Skeletal muscle cell (primary cell): ENCODE results near the gene MDM4.

Experiments
- DNase-seq: peaks from one replicate; pipeline ENCODE4 v3.0.0-alpha.2; 2010; ENCODE audit warnings: low read depth
- H3K4me3 ChIP-seq: 2 replicates; pipeline ENCODE4 v1.5.1; 2011; ENCODE audit warnings: low read depth, mild to moderate bottlenecking, control low read depth, low read length, moderate library complexity

MDM4 gene

GRCh38 chr1:204592246-204592948, 76.2 kb downstream of the MDM4 start:
- no peak overlapping the region for H3K4me3 ChIP-seq
- DNase-seq, result no peak

DNA sequence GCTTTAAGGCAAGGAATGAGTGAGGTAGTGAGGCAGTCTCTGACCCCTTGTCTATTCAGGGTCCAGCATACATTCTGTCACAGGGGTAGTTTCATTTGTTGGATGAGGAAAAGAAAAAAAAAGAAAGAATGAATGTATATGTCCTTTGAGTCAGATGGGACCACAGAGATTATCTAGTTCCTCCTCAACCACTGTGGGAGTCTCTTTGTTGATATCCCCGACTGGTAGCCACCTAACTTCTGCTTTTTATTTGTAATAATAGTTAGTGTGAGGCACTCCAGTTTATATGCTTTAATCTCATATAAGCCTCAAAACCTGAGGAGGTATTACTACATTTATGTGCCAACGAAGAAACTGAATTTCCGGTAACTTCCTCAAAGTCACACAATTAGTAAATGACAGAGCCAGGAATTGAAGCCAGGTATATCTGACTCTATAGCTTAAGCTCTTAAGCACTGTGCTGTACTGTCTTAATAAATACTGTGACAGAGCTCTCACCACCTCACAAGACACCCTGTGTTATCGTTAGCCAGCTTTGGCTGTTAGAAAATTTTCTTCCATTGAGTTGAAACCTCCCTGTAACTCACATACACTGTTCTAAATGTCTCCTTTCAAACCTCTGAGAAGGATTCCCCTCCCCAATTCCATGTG, 82.2 kb downstream of the MDM4 start:
- DNase-seq, result no peak

GRCh38 chr1:204599098-204599497, 82.9 kb downstream of the MDM4 start:
- DNase-seq, result no peak
- no peak overlapping the region for H3K4me3 ChIP-seq

More for the DNA sequence above, 82.2 kb downstream of the MDM4 start:
- H3K4me3 ChIP-seq, result no peak overlapping the region

DNA sequence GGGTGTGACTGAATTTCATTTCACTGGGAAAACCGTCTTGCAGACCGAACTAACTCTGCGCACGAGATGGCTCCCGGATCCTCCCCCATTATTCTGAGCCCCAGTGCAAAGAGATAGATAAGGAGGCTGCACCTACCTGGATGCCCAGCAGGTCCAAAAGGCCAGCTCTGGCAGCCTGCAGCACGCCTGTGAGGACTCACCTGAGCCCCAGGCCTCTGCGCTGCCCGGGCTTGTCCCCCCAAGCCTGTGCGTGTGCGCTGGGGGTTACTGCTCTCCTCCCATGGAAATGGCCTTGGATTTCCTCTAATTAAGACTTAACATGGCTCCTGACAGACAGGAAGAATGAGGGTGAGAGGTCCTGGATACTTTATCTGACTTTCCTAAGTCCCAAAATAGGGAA, 83.4 kb downstream of the MDM4 start:
- no peak overlapping the region for H3K4me3 ChIP-seq

DNA sequence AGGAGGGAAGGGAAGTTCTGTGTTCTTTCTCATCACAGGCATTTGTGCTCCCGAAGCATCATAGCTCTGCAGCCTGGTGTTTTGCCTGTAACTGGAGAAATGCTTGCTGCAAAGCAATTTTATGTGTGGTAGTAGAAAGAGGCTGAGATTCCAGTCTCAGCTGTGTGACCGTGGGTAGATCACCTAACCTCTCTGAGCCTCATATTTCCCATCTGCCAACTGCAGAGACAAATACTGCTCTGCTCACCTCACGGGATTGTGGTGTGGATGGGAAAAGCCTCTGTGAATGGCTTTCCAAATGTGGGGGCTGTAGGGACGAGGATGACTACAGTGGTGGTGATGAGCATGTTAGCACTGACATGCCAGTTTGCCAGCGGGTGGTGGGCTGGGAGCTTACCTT, 84.0 kb downstream of the MDM4 start:
- DNase-seq, result no peak
- no peak overlapping the region for H3K4me3 ChIP-seq

More for the DNA sequence above, 83.4 kb downstream of the MDM4 start:
- no peak for DNase-seq

- DNase-seq, result no peak
Measured at GRCh38 chr1:204600968-204601367, 84.8 kb downstream of the MDM4 start.

GRCh38 chr1:204602111-204602579, 85.9 kb downstream of the MDM4 start:
- no peak for DNase-seq
- H3K4me3 ChIP-seq, result no peak overlapping the region

More at GRCh38 chr1:204600968-204601367, 84.8 kb downstream of the MDM4 start:
- no peak overlapping the region for H3K4me3 ChIP-seq

DNA sequence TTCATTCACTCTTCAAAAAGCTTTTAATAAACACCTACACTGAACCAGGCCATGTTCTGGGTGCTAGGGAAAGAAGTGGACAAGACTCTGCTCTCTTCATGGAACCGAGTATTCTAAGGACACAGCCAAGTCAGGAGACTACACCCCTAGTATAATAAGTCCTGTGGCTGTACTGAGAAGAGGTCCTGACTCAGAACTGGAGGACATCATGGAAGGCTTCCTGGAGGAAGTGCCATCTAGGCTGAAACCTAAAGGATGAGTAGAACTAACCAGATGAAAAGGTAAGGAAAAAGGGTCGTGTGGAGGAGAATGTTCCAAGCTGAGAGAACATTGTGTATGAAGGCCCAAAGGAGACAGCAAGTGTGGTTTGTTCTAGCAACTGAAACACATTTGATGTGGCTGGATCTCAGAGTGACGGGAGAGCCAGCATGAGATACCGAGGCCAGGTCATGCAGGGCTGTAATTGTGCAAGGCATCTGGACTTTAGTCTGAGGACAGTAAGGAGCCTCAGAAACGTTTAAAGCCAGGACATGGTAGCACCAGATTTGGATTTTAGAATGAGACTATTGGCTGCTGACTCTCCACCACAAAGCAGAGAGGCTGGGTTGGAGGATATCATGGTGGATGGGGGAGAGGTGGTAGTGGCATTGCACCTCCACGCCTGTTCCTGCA, 86.8 kb downstream of the MDM4 start:
- DNase-seq, result no peak
- H3K4me3 ChIP-seq, result no peak overlapping the region

DNA sequence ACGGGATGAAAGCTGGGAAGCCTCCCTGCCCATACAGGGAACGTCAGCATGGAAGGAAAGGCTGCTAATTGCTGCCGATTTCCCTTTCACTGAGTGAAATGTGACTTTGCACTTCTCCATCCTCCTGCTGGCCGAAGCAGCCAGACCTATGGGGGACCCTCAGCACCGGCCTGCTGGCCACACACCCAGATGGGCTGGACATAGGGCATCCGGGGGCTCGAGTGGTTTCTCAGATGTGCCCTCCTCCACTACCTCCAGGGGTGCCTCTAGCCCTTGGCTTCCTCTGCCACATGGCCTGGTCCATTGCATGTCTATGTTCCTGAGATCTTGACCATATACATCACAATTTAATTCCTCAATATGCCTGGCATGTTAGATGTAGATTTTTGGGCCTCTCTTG, 89.6 kb downstream of the MDM4 start:
- no peak overlapping the region for H3K4me3 ChIP-seq
- no peak for DNase-seq
